GM12878 (cell line): Measurements from ENCODE around the gene KLHL35. TPM values are rescaled to one million over a fixed set of nuclear protein-coding genes. Genes with fewer than 3 reads are reported as not detected.

Experiments used
- ATAC-seq: fragments of 200-7000 bp; cut with Tn5 transposase; 3 replicates; pipeline ENCODE4 v1.9.1; 2020; ENCODE audit warnings: mild to moderate bottlenecking, moderate library complexity
- BruUV-seq: library from RNA; stranded (reverse); fragments of 400-500 nt; replicated peaks from 2 replicates; lab custom pipeline; 2021; lab: Mats Ljungman, UMichigan
- CTCF ChIA-PET: fragments of 300-600 bp; sonication (Branson Sonifier 250); formaldehyde crosslinking; extraction: SDS; loops from one replicate; lab custom pipeline; 2021; ENCODE audit warnings: inconsistent platforms; lab: Yijun Ruan, JAX
- POLR2A ChIA-PET: fragments of 350-600 bp; formaldehyde crosslinking; extraction: SDS; loops from one replicate; lab custom pipeline; 2021; ENCODE audit warnings: inconsistent platforms; lab: Charles Lee
- RAD21 ChIA-PET: fragments of 300-600 bp; sonication (Branson Sonifier 250); formaldehyde crosslinking; loops from one replicate; lab custom pipeline; 2023; ENCODE audit warnings: antibody characterized with exemption; ENCODE audit not compliant: unreplicated experiment; lab: Charles Lee
- SMC1A ChIA-PET: fragments of 300-600 bp; sonication (Branson Sonifier 250); formaldehyde crosslinking; loops from one replicate; lab custom pipeline; 2023; ENCODE audit not compliant: unreplicated experiment, uncharacterized antibody; lab: Charles Lee
- DNase-seq: peaks from one replicate; pipeline ENCODE4 v3.0.0-alpha.2; 2011; ENCODE audit warnings: low read depth, low spot score
- FAIRE-seq: peaks from 3 replicates; lab custom pipeline; 2011; peaks lifted over from hg19 to GRCh38; lab: Jason Lieb, UNC
- H2AFZ ChIP-seq: 2 replicates; pipeline ENCODE4 v1.6.0; 2011; ENCODE audit warnings: low read depth, low read length, control low read depth; ENCODE audit not compliant: control insufficient read depth
- H3K27ac ChIP-seq: 2 replicates; pipeline ENCODE4 v1.5.1; 2011; ENCODE audit warnings: control low read depth; ENCODE audit not compliant: control insufficient read depth, insufficient read depth
- H3K27me3 ChIP-seq, 2 experiments: replicated peaks in 1 of 2; 2 replicates each; pipeline versions ENCODE4 v1.6.0 to v1.6.1; 2011; ENCODE audit warnings: low read length in 1 of 2; ENCODE audit not compliant: control insufficient read depth in 2 of 2, insufficient read depth in 2 of 2
- H3K36me3 ChIP-seq, 2 experiments: 2 replicates each; pipeline ENCODE4 v1.5.1; 2011; ENCODE audit warnings: low read length in 1 of 2; ENCODE audit not compliant: control insufficient read depth in 2 of 2, insufficient read depth in 2 of 2
- H3K4me1 ChIP-seq: 2 replicates; pipeline ENCODE4 v1.6.1; 2011; ENCODE audit warnings: mild to moderate bottlenecking, low read length, moderate library complexity, mixed read lengths; ENCODE audit not compliant: control insufficient read depth, insufficient read depth
- H3K4me2 ChIP-seq: 2 replicates; pipeline ENCODE4 v1.6.0; 2011; ENCODE audit warnings: control low read depth; ENCODE audit not compliant: control insufficient read depth, insufficient read depth
- H3K4me3 ChIP-seq: fragments of 200-600 bp; sonication (generic); 2 replicates; pipeline ENCODE4 v1.5.1; 2016
- H3K79me2 ChIP-seq: 2 replicates; pipeline ENCODE4 v1.6.0; 2011; ENCODE audit warnings: low read length; ENCODE audit not compliant: control insufficient read depth, insufficient read depth
- H3K9ac ChIP-seq: 2 replicates; pipeline ENCODE4 v1.8.0; 2011; ENCODE audit warnings: low read length, control low read depth, mixed read lengths; ENCODE audit not compliant: control insufficient read depth, insufficient read depth
- H3K9me3 ChIP-seq: replicated peaks from 3 replicates; pipeline ENCODE4 v1.5.1; 2011; ENCODE audit warnings: mild to moderate bottlenecking, low read length; ENCODE audit not compliant: control insufficient read depth, insufficient read depth
- H4K20me1 ChIP-seq: 2 replicates; pipeline ENCODE4 v1.6.0; 2011; ENCODE audit not compliant: control insufficient read depth, insufficient read depth
- ATF7 ChIP-seq: fragments of 450-650 bp; IDR thresholded peaks from 2 replicates; pipeline ENCODE4 v1.6.1; 2016; ENCODE audit warnings: low read depth, mild to moderate bottlenecking
- BCL3 ChIP-seq: IDR thresholded peaks from 2 replicates; pipeline ENCODE4 v1.6.1; 2011; ENCODE audit warnings: borderline replicate concordance, low read depth, mild to moderate bottlenecking, moderate library complexity, low read length; ENCODE audit not compliant: insufficient read depth, poor library complexity, severe bottlenecking
- FOXM1 ChIP-seq: IDR thresholded peaks from 2 replicates; pipeline ENCODE4 v1.6.1; 2012; ENCODE audit warnings: low read depth, mild to moderate bottlenecking, inconsistent platforms, low read length, moderate library complexity
- JUND ChIP-seq: IDR thresholded peaks from 2 replicates; pipeline ENCODE4 v1.6.1; 2012; ENCODE audit warnings: low read depth, mild to moderate bottlenecking, low read length, improper control_type of control experiment, moderate library complexity
- NR2C1 ChIP-seq: fragments of 450-650 bp; IDR thresholded peaks from 2 replicates; pipeline ENCODE4 v1.6.1; 2017; ENCODE audit warnings: antibody characterized with exemption, mild to moderate bottlenecking, moderate library complexity
- SPI1 ChIP-seq: IDR thresholded peaks from 2 replicates; pipeline ENCODE4 v1.6.1; 2011; ENCODE audit warnings: low read depth, mild to moderate bottlenecking, low read length, moderate library complexity, borderline replicate concordance; ENCODE audit not compliant: insufficient read depth
- TCF12 ChIP-seq: IDR thresholded peaks from 2 replicates; pipeline ENCODE4 v1.6.1; 2011; ENCODE audit warnings: low read depth, mild to moderate bottlenecking, low read length
- YY1 ChIP-seq: IDR thresholded peaks from 2 replicates; pipeline ENCODE4 v1.6.1; 2011; ENCODE audit warnings: low read depth, mild to moderate bottlenecking, low read length
- ZBTB33 ChIP-seq: fragments of 450-650 bp; IDR thresholded peaks from 2 replicates; pipeline ENCODE4 v1.6.1; 2017; ENCODE audit warnings: mild to moderate bottlenecking
- ZNF384 ChIP-seq: IDR thresholded peaks from 2 replicates; pipeline ENCODE4 v1.6.1; 2012; ENCODE audit warnings: low read depth, mild to moderate bottlenecking, low read length, improper control_type of control experiment, borderline replicate concordance
- ZNF687 ChIP-seq: fragments of 450-650 bp; IDR thresholded peaks from 2 replicates; pipeline ENCODE4 v1.6.1; 2017; ENCODE audit warnings: mild to moderate bottlenecking, moderate library complexity
- WGBS: methylation state at CpG from one replicate; pipeline ENCODE4 v1.1.6; 2016; ENCODE audit warnings: low lambda C conversion rate; ENCODE audit not compliant: insufficient replicate concordance, insufficient coverage; ENCODE audit errors: missing lambda C conversion rate; 5-methylcytosine and 5-hydroxymethylcytosine counted together
- in situ Hi-C: fragments of 300-500 bp; cut with MboI; formaldehyde crosslinking; loops from 9 replicates; pipeline ENCODE4 v1.14.3; 2018; ENCODE audit warnings: mixed read lengths
- intact Hi-C: fragments of 100-400 bp; cut with micrococcal nuclease; formaldehyde crosslinking; loops from one replicate; pipeline ENCODE4 v1.14.2; 2022; ENCODE audit not compliant: unreplicated experiment
- polyA plus RNA-seq, 11 experiments: library from polyadenylated mRNA; depleted of rRNA in 4 of 11; unstranded in 6 of 11; stranded (reverse) in 5 of 11; fragments of >200 nt; fragmentation: Nextera tagmentation in 4 of 11; fragmentation: Illumina TruSeq in 1 of 11; extraction: Ambion mirVana in 4 of 11; extraction: Trizol in 1 of 11; gene quantifications; 1 replicate in 1 of 11; 2 replicates in 10 of 11; pipeline versions ENCODE4 v1.2.1 to v1.2.3, GENCODE V29; 2011 to 2016; ENCODE audit warnings: inconsistent platforms in 2 of 11, missing spikeins in 2 of 11, low read depth in 1 of 11
- total RNA-seq, 4 experiments: library from RNA; depleted of rRNA in 3 of 4; stranded (reverse); fragments of >200 nt in 3 of 4; fragmentation: Illumina TruSeq in 1 of 4; extraction: Trizol in 1 of 4; gene quantifications; 2 replicates each; pipeline versions ENCODE4 v1.2.1 to v1.2.3, GENCODE V29; 2013 to 2021

Gene KLHL35
- total and polyA plus RNA-seq, 10 of the 15 experiments (the other 5 are each of a cell fraction or from before 2014, with no cell fraction given): 0.04 to 0.34 (median 0.13) TPM; not detected in 1

- TF ChIP-seq BCL3: no peak
- TF ChIP-seq ZBTB33: no peak
- no peak for TF ChIP-seq NR2C1
- no peak for TF ChIP-seq SPI1
These were observed 43.8 kb downstream of the KLHL35 start (continued) for GRCh38 chr11:75389276-75389605.

- FAIRE-seq: peak; percentile 56
- no peaks in the 10 kb centered on the region for H3K9me3 ChIP-seq
- in situ Hi-C loops: no loop called here
- H4K20me1 ChIP-seq: no peaks in the 10 kb centered on the region
- ChIA-PET SMC1A (interaction anchor here (0.7 to 7.0 kb wide), 19 partner anchors 9 to 325 kb away, joined by 3 to 43 read pairs (median 4); no protein-coding TSS in a partner anchor), RAD21 (interaction anchor here (0.8 to 9.8 kb wide), 8 partner anchors 43 to 144 kb away, joined by 3 to 118 read pairs (median 4); no protein-coding TSS in a partner anchor), POLR2A (no interaction called here), CTCF (interaction anchor here (0.6 to 17.1 kb wide), 33 partner anchors 9 to 1535 kb away, joined by 3 to 406 read pairs (median 4); partner anchors contain the start of gene GDPD5)
- WGBS: 22% methylated on average over 9 of the region's 9 CpGs
- H3K36me3 ChIP-seq: no peaks in the 10 kb centered on the region
- H3K4me1 ChIP-seq: peaks cover 3% of the 10 kb centered on the region; the same call in 1 of the 2 replicates
- no TSS peak for BruUV-seq
- H3K27me3 ChIP-seq: no peaks in the 10 kb centered on the region; a peak in 1 of 4 replicates
- H3K27ac ChIP-seq: no peak overlapping the region
- peak; percentile 92 for ATAC-seq
- no peak overlapping the region for H3K9ac ChIP-seq
- intact Hi-C loops: loop anchor here (1.0 kb wide), 2 partner anchors 57 to 144 kb away; no protein-coding TSS in a partner anchor
- no peak overlapping the region for H3K4me2 ChIP-seq
- peak overlapping the region; percentile 19 for H2AFZ ChIP-seq
- no peaks in the 10 kb centered on the region for H3K79me2 ChIP-seq
- no peak for DNase-seq
- H3K4me3 ChIP-seq: no peak overlapping the region
- no peak for TF ChIP-seq ZNF384
- no peak for TF ChIP-seq JUND
- TF ChIP-seq ATF7: no peak
- TF ChIP-seq YY1: peak; percentile 80
- TF ChIP-seq ZNF687: no peak
- no peak for TF ChIP-seq FOXM1
- no peak for TF ChIP-seq TCF12
These were observed 44.4 kb downstream of the KLHL35 start for GRCh38 chr11:75388386-75389275.
